ENCODE measurements around the gene MTCL3.

GRCh38 chr6:127446356-127446755, 72.8 kb downstream of the MTCL3 start:
- no peak for TF ChIP-seq CTCF (conservative IDR thresholded peaks at IDR 0.05)
- TF ChIP-seq ZFX (IDR thresholded peaks at IDR 0.05): no peak
